Loucy (cell line): ENCODE results near the gene STUB1.

Experiments used
- EZH2phosphoT487 ChIP-seq: fragments of 200-600 bp; IDR thresholded peaks from 2 replicates; pipeline ENCODE4 v1.6.1; 2018; ENCODE audit warnings: antibody characterized with exemption, mild to moderate bottlenecking, moderate library complexity, borderline replicate concordance
- TF ChIP-seq, protein P1 (sequence below): fragments of 200-600 bp; sonication (generic); conservative IDR thresholded peaks from 2 replicates; pipeline ENCODE4 v1.5.1; 2014; ENCODE audit warnings: mild to moderate bottlenecking, antibody characterized with exemption, low read length

DNA sequence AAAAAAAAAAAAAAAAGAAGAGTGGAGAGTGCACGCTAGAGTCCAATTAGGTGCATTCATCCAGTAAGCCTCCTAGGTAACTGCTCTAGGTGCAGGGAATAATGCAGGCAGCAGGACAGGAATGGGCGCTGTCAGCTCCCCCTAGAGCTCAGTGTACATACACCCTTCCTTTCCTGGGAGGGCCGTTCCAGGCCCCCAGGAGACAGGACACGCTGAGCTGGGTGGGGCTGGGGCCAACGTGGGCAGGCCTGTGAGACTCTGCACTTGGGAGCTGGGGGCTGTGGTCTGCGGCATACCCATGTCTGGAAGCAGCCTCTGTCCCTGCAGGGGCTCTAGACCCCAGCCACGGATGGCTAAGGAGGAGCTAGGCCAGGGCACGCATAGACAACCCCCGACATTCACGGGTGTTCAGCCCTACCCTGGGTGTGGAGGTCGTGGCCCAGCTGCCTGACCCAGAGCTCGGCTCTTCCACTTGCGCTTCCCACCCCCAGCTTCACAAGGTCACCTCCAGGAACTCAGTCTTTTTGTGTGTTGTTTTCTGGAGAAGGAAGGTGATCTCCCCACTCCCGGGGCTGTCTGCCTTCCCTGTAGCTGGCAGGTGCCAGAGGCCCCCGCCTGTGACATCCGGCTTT, 39.7 kb downstream of the STUB1 start:
- TF ChIP-seq, protein P1, sequence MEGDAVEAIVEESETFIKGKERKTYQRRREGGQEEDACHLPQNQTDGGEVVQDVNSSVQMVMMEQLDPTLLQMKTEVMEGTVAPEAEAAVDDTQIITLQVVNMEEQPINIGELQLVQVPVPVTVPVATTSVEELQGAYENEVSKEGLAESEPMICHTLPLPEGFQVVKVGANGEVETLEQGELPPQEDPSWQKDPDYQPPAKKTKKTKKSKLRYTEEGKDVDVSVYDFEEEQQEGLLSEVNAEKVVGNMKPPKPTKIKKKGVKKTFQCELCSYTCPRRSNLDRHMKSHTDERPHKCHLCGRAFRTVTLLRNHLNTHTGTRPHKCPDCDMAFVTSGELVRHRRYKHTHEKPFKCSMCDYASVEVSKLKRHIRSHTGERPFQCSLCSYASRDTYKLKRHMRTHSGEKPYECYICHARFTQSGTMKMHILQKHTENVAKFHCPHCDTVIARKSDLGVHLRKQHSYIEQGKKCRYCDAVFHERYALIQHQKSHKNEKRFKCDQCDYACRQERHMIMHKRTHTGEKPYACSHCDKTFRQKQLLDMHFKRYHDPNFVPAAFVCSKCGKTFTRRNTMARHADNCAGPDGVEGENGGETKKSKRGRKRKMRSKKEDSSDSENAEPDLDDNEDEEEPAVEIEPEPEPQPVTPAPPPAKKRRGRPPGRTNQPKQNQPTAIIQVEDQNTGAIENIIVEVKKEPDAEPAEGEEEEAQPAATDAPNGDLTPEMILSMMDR = no peak
- no peak for TF ChIP-seq EZH2phosphoT487
